SK-N-MC (cell line): ENCODE results near the gene C3orf38.

Experiments used
- DNase-seq: peaks from one replicate; pipeline ENCODE4 v3.0.0-alpha.2; 2011; ENCODE audit warnings: low read depth, low spot score
- H3K27ac ChIP-seq: fragments of 200-600 bp; sonication (generic); 2 replicates; pipeline ENCODE4 v1.5.1; 2016; ENCODE audit warnings: mixed run types
- H3K36me3 ChIP-seq: fragments of 200-600 bp; sonication (generic); 2 replicates; pipeline ENCODE4 v1.6.1; 2017; ENCODE audit warnings: antibody characterized with exemption, low read length, mixed read lengths; ENCODE audit not compliant: insufficient read depth
- H3K4me3 ChIP-seq: fragments of 200-600 bp; sonication (generic); 2 replicates; pipeline ENCODE4 v1.5.1; 2016
- H3K9ac ChIP-seq: fragments of 200-600 bp; sonication (generic); 2 replicates; pipeline ENCODE4 v1.8.0; 2017; ENCODE audit warnings: mixed run types, mixed read lengths; ENCODE audit not compliant: insufficient read length
- H3K9me3 ChIP-seq: fragments of 200-600 bp; sonication (generic); 2 replicates; pipeline ENCODE4 v1.6.1; 2017; ENCODE audit warnings: low read depth, mild to moderate bottlenecking, antibody characterized with exemption, low read length, moderate library complexity, mixed read lengths
- EZH2 ChIP-seq: fragments of 200-600 bp; sonication (generic); IDR thresholded peaks from one replicate; pipeline ENCODE4 v1.6.1; 2017; ENCODE audit warnings: antibody characterized with exemption
- FOXP2 ChIP-seq: optimal IDR thresholded peaks from 2 replicates; pipeline ENCODE3; 2011; ENCODE audit warnings: mild to moderate bottlenecking, moderate library complexity; ENCODE audit not compliant: insufficient read depth; ENCODE audit errors: extremely low read length, control extremely low read depth
- POLR2AphosphoS5 ChIP-seq: IDR thresholded peaks from 2 replicates; pipeline ENCODE4 v1.6.1; 2012; ENCODE audit warnings: mild to moderate bottlenecking, low read depth, low read length, borderline replicate concordance

The C3orf38 gene

DNA sequence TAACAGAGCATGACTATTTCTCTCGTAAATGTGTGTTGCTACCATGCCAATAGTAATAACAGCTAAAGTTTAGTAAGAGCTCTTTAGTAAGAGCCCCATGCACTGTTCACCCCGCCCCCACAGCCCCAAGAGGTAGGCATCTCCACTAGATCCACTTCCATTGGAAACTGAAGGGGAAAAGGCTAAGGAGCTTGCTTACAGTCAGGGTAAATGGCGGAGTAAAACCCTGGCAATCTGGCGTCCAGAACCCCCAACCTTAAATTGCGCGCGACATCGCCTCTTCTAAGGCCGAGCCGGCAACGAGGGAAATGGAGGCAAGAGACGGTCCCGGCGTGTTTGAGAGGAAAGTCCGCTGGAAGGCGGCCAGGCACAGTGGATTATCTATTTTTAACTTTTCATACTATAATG, 654 bp upstream of the C3orf38 start:
- H3K27ac ChIP-seq: peak overlapping the region; percentile 91
- peaks cover 12% of the 10 kb centered on the region for H3K36me3 ChIP-seq
- peak; percentile 24 for DNase-seq
- peak overlapping the region; percentile 99 for H3K4me3 ChIP-seq
- H3K9ac ChIP-seq: peak overlapping the region; percentile 90
- TF ChIP-seq EZH2: no peak
- no peak for TF ChIP-seq POLR2AphosphoS5
- TF ChIP-seq FOXP2: no peak
- H3K9me3 ChIP-seq: no peaks in the 10 kb centered on the region

DNA sequence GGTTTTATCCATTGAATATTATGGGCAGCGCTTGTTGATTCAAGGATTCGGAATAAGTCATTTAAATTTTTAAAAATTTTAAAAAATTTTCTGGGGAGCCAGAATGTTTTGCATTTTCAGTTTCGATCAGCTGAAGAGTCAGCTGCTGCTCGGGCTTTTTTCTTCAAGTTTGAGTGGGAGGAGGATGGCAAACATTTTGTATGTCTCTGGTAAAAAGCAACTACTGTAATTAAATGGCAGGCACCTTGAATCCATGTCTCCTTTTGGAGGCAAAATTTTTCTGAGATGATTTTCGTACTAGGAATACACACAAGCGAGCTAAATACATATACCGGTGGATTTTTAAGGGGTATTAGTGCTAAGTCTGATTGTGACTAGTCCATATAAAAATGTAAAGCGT, 612 bp downstream of the C3orf38 start:
- Histone ChIP-seq H3K36me3 (peaks cover 23% of the 10 kb centered on the region), H3K4me3 (peak overlapping the region; percentile 99), H3K9me3 (no peaks in the 10 kb centered on the region), H3K9ac (peak overlapping the region; percentile 90), H3K27ac (peak overlapping the region; percentile 91; the same call in 1 of the 2 replicates)
- TF ChIP-seq POLR2AphosphoS5 (no peak), EZH2 (no peak), FOXP2 (no peak)
- DNase-seq: no peak

DNA sequence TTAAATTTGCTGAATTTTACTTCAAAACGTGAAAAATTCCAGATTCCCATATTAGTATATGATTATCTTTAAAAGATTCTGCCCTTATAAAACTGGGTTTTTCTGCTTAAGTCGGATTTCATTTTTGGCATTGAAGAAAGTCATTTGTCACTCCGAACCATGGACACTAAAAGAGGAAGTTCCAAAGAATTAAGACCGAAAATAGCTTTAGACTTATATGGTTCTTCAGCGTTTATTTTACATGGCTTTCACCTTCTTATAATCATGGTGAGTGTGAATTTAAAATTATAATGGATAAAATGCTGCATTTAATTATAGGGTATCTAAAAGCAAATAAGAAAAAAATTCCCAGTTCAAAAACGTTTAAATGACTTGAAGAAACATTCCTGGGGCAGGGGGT, 1.0 kb downstream of the C3orf38 start:
- TF ChIP-seq POLR2AphosphoS5 (no peak), EZH2 (no peak), FOXP2 (no peak)
- H3K27ac ChIP-seq: peak overlapping the region; percentile 44; the same call in 1 of the 2 replicates

DNA sequence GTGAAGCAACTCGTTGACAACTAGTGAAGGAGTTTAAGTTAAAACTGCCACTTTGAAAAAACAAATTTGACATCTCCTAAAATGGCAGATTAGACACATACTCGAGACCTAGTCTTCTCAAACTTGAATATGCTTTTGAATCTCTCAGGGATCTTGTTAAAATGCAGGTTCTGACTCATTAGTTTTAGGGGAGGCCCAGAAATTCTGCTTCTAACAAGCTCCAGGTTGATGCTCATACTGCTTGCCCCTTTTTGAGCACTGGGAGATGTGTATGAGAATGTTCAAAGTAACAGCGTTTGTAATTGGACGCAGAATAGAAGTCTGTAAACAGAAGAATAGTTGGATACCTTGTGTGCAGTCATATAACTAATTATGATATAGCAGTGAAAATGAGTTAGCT, 1.6 kb downstream of the C3orf38 start:
- H3K27ac ChIP-seq: no peak overlapping the region
- peaks cover 33% of the 10 kb centered on the region for H3K36me3 ChIP-seq
- TF ChIP-seq EZH2: no peak
- TF ChIP-seq FOXP2: no peak
- TF ChIP-seq POLR2AphosphoS5: no peak
- DNase-seq: no peak
- H3K9ac ChIP-seq: peak overlapping the region; percentile 49
- H3K4me3 ChIP-seq: peak overlapping the region; percentile 99
- H3K9me3 ChIP-seq: no peaks in the 10 kb centered on the region

More for the DNA sequence above, 1.0 kb downstream of the C3orf38 start:
- H3K36me3 ChIP-seq: peaks cover 28% of the 10 kb centered on the region
- DNase-seq: no peak
- H3K4me3 ChIP-seq: peak overlapping the region; percentile 99
- peak overlapping the region; percentile 90 for H3K9ac ChIP-seq
- no peaks in the 10 kb centered on the region for H3K9me3 ChIP-seq

DNA sequence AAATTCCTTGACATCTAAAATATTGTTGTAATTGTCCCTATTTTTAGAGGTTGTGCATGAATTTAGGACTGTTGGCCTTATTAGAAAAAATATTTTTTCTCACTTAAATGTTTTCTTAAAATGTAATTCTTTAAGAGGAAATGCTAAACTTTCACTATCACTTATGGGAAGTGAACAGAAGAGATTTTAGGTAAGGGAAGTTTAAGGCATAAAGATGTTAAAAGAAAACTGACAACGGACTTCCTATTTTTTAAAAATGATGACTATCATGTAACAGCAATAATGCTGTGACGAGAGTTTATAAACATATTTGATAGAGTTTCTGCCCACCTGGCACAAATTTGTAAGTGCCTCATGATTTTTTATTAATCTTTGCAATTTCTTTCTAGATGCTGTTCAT, 3.1 kb downstream of the C3orf38 start:
- no peak overlapping the region for H3K9ac ChIP-seq
- H3K9me3 ChIP-seq: no peaks in the 10 kb centered on the region
- TF ChIP-seq EZH2 (no peak), POLR2AphosphoS5 (no peak), FOXP2 (no peak)
- DNase-seq: no peak
- H3K4me3 ChIP-seq: no peak overlapping the region
- 0 out of 2 replicates have a peak overlapping the region, but pooled peaks have one; percentile 19 for H3K27ac ChIP-seq
- peaks cover 48% of the 10 kb centered on the region for H3K36me3 ChIP-seq

DNA sequence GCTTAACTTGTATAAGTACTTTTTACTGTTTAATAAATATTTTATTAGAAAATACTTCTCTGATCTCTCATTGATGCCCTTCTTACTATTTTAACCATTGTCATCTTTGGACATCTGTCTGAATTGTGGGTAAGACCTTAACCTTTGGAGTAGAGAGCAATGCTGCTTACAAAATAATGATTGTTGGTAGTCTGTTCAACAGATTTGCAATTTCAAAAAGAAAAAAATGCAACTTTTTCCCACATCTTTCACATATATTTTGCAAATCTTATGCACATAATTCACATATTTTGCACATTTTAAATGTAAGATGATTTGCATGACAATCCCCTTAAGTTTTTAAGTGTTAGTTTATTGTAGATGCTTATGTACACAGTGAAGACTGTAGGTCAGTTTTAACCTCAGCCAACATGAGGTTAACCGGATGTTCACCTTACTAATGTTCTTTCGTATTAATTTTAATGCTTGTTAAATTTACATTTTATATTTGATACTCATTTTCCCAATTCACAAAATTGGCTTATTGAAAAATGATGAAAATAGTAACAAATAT, 16.7 kb downstream of the C3orf38 start:
- H3K9ac ChIP-seq: no peak overlapping the region
- no peak for TF ChIP-seq EZH2
- no peak for TF ChIP-seq FOXP2
- no peak for TF ChIP-seq POLR2AphosphoS5
- peaks cover 9% of the 10 kb centered on the region for H3K36me3 ChIP-seq
- H3K9me3 ChIP-seq: no peaks in the 10 kb centered on the region
- no peak for DNase-seq
- no peak overlapping the region for H3K27ac ChIP-seq
- H3K4me3 ChIP-seq: no peak overlapping the region

DNA sequence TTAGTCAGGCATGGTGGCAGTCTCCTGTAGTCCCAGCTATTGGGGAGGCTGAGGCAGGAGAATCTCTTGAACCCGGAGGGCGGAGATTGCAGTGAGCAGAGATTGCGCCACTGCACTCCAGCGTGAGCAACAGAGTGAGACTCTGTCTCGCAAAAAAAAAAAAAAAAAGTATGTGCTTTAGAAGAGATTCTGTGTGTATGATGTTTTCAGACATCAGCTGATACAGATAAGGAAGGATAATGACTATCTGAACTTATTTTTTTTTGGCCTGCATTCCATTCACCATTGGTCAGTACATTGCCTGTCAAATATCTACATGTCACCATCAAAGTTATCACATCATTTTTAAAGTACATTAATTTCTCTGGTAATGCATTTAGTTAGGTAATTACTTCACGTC, 17.4 kb downstream of the C3orf38 start:
- no peaks in the 10 kb centered on the region for H3K9me3 ChIP-seq
- no peak overlapping the region for H3K9ac ChIP-seq
- no peak overlapping the region for H3K27ac ChIP-seq
- no peak for DNase-seq
- TF ChIP-seq POLR2AphosphoS5: no peak
- no peak for TF ChIP-seq EZH2
- TF ChIP-seq FOXP2: no peak
- peaks cover 9% of the 10 kb centered on the region for H3K36me3 ChIP-seq
- no peak overlapping the region for H3K4me3 ChIP-seq

DNA sequence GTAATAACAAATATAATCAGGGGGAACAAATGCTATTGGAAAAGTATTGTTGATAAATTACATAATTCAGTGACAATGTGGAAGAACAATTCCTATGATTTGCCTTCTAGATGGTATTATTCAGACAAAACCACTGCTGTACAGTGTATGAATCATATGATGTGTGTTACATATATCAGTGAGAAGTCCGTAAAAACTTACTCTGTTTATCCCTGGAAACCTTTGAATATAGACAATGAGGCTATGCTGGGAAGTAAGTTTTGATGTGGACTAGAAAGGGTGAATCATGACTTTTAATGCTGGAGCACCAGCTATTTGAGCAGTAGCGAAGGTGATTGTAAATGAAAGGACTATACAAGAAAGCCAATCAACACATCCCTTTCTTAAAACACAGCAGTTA, 17.9 kb downstream of the C3orf38 start:
- Histone ChIP-seq H3K4me3 (no peak overlapping the region), H3K27ac (no peak overlapping the region), H3K9me3 (no peaks in the 10 kb centered on the region), H3K9ac (no peak overlapping the region), H3K36me3 (peaks cover 4% of the 10 kb centered on the region)
- no peak for TF ChIP-seq FOXP2
- TF ChIP-seq POLR2AphosphoS5: no peak
- TF ChIP-seq EZH2: no peak
- no peak for DNase-seq

DNA sequence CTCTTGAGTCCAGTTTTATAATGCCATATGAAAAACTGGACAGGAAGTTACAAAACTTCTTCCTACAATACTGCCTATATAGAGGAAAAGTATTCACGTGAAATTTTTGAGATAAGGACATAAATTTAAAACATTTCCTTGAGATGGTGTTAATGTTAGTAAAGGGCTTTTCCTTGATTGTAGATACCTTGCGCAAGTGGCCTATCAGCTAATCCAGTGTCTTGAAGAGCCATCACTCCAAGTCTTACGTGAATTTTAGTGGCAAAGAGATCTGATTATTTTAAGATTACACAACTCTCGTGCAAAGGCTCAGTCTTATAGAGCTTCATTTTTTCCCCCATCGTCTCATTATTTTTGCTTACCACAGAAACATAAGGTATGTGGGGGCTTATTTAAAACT, 18.4 kb downstream of the C3orf38 start:
- TF ChIP-seq FOXP2 (no peak), EZH2 (no peak), POLR2AphosphoS5 (no peak)
- peaks cover under 1% of the 10 kb centered on the region for H3K36me3 ChIP-seq
- H3K9me3 ChIP-seq: no peaks in the 10 kb centered on the region
- no peak for DNase-seq
- H3K9ac ChIP-seq: no peak overlapping the region
- H3K4me3 ChIP-seq: no peak overlapping the region
- no peak overlapping the region for H3K27ac ChIP-seq
